GM18499 (cell line): Measurements from ENCODE around the gene FRMD4A.
"Not testable (repeated sequence)": the region's sequence is repeated elsewhere in the genome, so short reads cannot be mapped to it uniquely, and the experiment has no call there.

Source experiments
- ATAC-seq: cut with Tn5 transposase; IDR thresholded peaks from one replicate; pipeline ENCODE4 v1.9.1; 2021; ENCODE audit warnings: moderate number of reproducible peaks; ENCODE audit not compliant: insufficient read depth, unreplicated experiment

The FRMD4A gene

GRCh38 chr10:14158575-14158974, 172.1 kb downstream of the FRMD4A start:
- no peak for ATAC-seq

- ATAC-seq = no peak
These were observed 174.6 kb downstream of the FRMD4A start for GRCh38 chr10:14156104-14156503.

- no peak for ATAC-seq
These were observed 177.1 kb downstream of the FRMD4A start for GRCh38 chr10:14153570-14154055.

- no peak for ATAC-seq
These were observed 179.2 kb downstream of the FRMD4A start for GRCh38 chr10:14151571-14151970.

- no peak for ATAC-seq
These were observed 180.2 kb downstream of the FRMD4A start for GRCh38 chr10:14150526-14150925.

GRCh38 chr10:14146501-14146900, 184.2 kb downstream of the FRMD4A start:
- no peak for ATAC-seq

GRCh38 chr10:14146025-14146424, 184.7 kb downstream of the FRMD4A start:
- ATAC-seq = no peak

GRCh38 chr10:14144451-14144850, 186.3 kb downstream of the FRMD4A start:
- no peak for ATAC-seq

- no peak for ATAC-seq
These were observed 188.0 kb downstream of the FRMD4A start for GRCh38 chr10:14142606-14143250.

- no peak for ATAC-seq
These were observed 189.4 kb downstream of the FRMD4A start for GRCh38 chr10:14141283-14141682.

- ATAC-seq = no peak
These were observed 193.3 kb downstream of the FRMD4A start for GRCh38 chr10:14137391-14137790.

GRCh38 chr10:14135196-14135595, 195.5 kb downstream of the FRMD4A start:
- ATAC-seq = not testable (repeated sequence)

GRCh38 chr10:14134275-14134674, 196.4 kb downstream of the FRMD4A start:
- no peak for ATAC-seq

- no peak for ATAC-seq
These were observed 199.3 kb downstream of the FRMD4A start for GRCh38 chr10:14131261-14131960.

GRCh38 chr10:14129770-14130169, 201.0 kb downstream of the FRMD4A start:
- ATAC-seq = no peak

GRCh38 chr10:14128519-14128918, 202.2 kb downstream of the FRMD4A start:
- no peak for ATAC-seq

- no peak for ATAC-seq
These were observed 203.9 kb downstream of the FRMD4A start for GRCh38 chr10:14126697-14127440.

- no peak for ATAC-seq
These were observed 205.2 kb downstream of the FRMD4A start for GRCh38 chr10:14125564-14125963.

GRCh38 chr10:14124941-14125340, 205.8 kb downstream of the FRMD4A start:
- no peak for ATAC-seq

- no peak for ATAC-seq
These were observed 207.6 kb downstream of the FRMD4A start for GRCh38 chr10:14123139-14123538.

GRCh38 chr10:14120812-14121211, 209.9 kb downstream of the FRMD4A start:
- no peak for ATAC-seq
